OCI-LY1 (cell line): Measurements from ENCODE around the gene FLRT1.

Experiments used
- CTCF ChIP-seq: fragments of 200-600 bp; sonication (generic), shearing (Covaris generic); IDR thresholded peaks from 2 replicates; pipeline ENCODE4 v1.5.1; 2017; ENCODE audit warnings: mild to moderate bottlenecking, antibody characterized with exemption, low read length, moderate library complexity, mixed read lengths
- EZH2 ChIP-seq: fragments of 200-600 bp; sonication (generic), shearing (Covaris generic); IDR thresholded peaks from 2 replicates; pipeline ENCODE4 v1.8.0; 2017; ENCODE audit warnings: borderline replicate concordance, mixed run types, mild to moderate bottlenecking, antibody characterized with exemption, low read length, moderate library complexity, mixed read lengths

- TF ChIP-seq CTCF (no peak), EZH2 (no peak)
These were observed 24.6 kb downstream of the FLRT1 start for GRCh38 chr11:64060263-64060860.
